ENCODE measurements around the gene GOLGA1. TPM values are rescaled to one million over a fixed set of nuclear protein-coding genes. Genes with fewer than 3 reads are reported as not detected.

GOLGA1 gene
- total RNA-seq, 1 donor: 13.9 TPM

GRCh38 chr9:124829334-124829669 is 111.6 kb downstream of the GOLGA1 start:
- no peak for TF ChIP-seq CTCF (IDR thresholded peaks at IDR 0.05; ENCODE audit: insufficient read depth, low read length)
- no peak overlapping the region for H3K4me3 ChIP-seq (ENCODE audit: low read depth, low read length)
- DNase-seq (ENCODE audit: low read depth): no peak

- TF ChIP-seq CTCF (IDR thresholded peaks at IDR 0.05; ENCODE audit: insufficient read depth, low read length): no peak
- DNase-seq (ENCODE audit: low read depth): no peak
Observed at GRCh38 chr9:124828489-124829333, 112.2 kb downstream of the GOLGA1 start.

More at GRCh38 chr9:124828489-124829333, 112.2 kb downstream of the GOLGA1 start:
- H3K4me3 ChIP-seq (ENCODE audit: low read depth, low read length): no peak overlapping the region

Small RNA genes lying within 50 kb of the gene (small RNA-seq; reads per million reads assigned to genes)
- not detected for gene RNU4-82P

Other genes with a start within 250 kb of the GOLGA1 start
- 1.2 TPM in 1 of 2 replicates, not detected in the other for gene NR6A1, start 169.8 kb downstream of the GOLGA1 start, total RNA-seq (ENCODE audit: low replicate concordance)
- 1.7 and 13.7 TPM in 2 replicates for gene OLFML2A, start 163.9 kb downstream of the GOLGA1 start, total RNA-seq (ENCODE audit: low replicate concordance)
- not detected in 2 replicates for gene WDR38, start 87.6 kb downstream of the GOLGA1 start, total RNA-seq (ENCODE audit: low replicate concordance)
- gene RPL35, start 79.1 kb downstream of the GOLGA1 start, total RNA-seq (ENCODE audit: low replicate concordance): 356 and 2,683 TPM in 2 replicates
- gene ARPC5L, start 79.0 kb downstream of the GOLGA1 start, total RNA-seq (ENCODE audit: low replicate concordance): 19.6 and 21.3 TPM in 2 replicates
- gene SCAI, start 202.4 kb upstream of the GOLGA1 start, total RNA-seq (ENCODE audit: low replicate concordance): 7.3 and 14.0 TPM in 2 replicates
- gene PPP6C, start 248.7 kb upstream of the GOLGA1 start, total RNA-seq (ENCODE audit: low replicate concordance): 28.0 and 28.5 TPM in 2 replicates

All from fibroblast of the aortic adventitia (primary cell).